ENCODE measurements around the gene ISM2. TPM values are rescaled to one million over a fixed set of nuclear protein-coding genes. Genes with fewer than 3 reads are reported as not detected.
"Not testable (repeated sequence)": the region's sequence is repeated elsewhere in the genome, so short reads cannot be mapped to it uniquely, and the experiment has no call there.

The ISM2 gene
- total RNA-seq, 1 donor from 2014 or later, result 0.21 TPM

DNA sequence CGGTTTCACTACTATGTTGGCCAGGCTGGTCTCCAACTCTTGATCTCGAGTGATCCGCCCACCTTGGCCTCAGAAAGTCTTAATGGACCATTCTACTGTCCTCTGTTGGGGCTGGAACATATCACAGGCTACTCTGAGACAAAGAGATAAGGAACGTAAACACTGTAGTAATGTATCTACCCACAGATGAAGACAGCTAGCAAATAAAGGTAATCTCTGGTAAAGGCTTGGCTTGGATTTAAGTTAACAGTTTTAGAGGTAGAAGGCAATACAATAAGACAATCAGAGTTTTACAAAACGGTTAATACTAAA, 44.6 kb upstream of the ISM2 start:
- DNase-seq (ENCODE audit: low spot score), result no peak
- Mint-ChIP-seq H3K27me3 (ENCODE audit: unreplicated experiment) (peaks cover 2% of the 10 kb centered on the region), H3K4me3 (ENCODE audit: unreplicated experiment) (no peak overlapping the region), H3K9me3 (ENCODE audit: unreplicated experiment) (no peaks in the 10 kb centered on the region), H3K36me3 (ENCODE audit: low read depth, unreplicated experiment) (peaks cover 12% of the 10 kb centered on the region), H3K4me1 (ENCODE audit: unreplicated experiment) (peaks cover 31% of the 10 kb centered on the region), H3K27ac (ENCODE audit: unreplicated experiment) (peak overlapping the region; percentile 89)
- TF ChIP-seq, protein P1, sequence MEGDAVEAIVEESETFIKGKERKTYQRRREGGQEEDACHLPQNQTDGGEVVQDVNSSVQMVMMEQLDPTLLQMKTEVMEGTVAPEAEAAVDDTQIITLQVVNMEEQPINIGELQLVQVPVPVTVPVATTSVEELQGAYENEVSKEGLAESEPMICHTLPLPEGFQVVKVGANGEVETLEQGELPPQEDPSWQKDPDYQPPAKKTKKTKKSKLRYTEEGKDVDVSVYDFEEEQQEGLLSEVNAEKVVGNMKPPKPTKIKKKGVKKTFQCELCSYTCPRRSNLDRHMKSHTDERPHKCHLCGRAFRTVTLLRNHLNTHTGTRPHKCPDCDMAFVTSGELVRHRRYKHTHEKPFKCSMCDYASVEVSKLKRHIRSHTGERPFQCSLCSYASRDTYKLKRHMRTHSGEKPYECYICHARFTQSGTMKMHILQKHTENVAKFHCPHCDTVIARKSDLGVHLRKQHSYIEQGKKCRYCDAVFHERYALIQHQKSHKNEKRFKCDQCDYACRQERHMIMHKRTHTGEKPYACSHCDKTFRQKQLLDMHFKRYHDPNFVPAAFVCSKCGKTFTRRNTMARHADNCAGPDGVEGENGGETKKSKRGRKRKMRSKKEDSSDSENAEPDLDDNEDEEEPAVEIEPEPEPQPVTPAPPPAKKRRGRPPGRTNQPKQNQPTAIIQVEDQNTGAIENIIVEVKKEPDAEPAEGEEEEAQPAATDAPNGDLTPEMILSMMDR (IDR thresholded peaks at IDR 0.05; ENCODE audit: unreplicated experiment), result no peak

DNA sequence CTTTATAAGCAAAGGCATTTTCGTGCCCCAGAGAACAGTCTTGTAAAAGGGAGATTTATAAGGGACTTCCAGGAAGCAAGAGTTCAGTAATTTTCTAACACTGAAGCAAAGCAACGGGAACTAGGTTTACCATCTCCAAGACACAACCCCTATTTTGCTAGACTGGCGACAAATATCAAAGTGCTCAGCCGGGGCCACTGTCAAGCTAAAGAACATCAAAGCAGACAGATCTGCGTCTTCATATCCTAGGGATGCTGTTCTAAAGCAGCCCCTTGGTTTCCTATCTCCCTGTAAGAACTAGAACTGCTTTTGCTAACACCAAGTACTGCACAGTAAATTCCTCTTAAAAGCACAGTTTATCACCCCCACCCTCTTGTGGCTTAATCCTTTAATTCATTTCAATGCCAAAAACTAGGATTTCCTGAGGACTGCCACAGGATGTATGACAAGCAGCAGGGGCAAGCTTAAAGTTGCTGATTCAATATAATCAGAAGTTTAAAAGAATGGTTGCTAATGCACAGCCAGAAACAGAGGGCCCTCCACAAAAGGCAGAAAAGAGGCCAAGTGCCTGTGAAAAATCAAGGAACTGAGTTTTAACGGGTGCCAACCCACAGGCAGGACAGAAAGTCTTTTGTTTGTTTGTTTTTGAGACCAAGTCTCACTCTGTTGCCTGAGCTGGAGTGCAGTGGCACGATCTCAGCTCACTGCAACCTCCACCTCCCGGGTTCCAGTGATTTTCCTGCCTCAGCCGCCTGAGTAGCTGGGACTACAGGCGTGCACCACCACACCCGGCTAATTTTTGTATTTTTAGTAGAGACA, 44.0 kb upstream of the ISM2 start:
- Mint-ChIP-seq H3K9me3 (ENCODE audit: unreplicated experiment) (no peaks in the 10 kb centered on the region), H3K4me3 (ENCODE audit: unreplicated experiment) (no peak overlapping the region), H3K27ac (ENCODE audit: unreplicated experiment) (peak overlapping the region; percentile 89), H3K36me3 (ENCODE audit: low read depth, unreplicated experiment) (peaks cover 12% of the 10 kb centered on the region), H3K27me3 (ENCODE audit: unreplicated experiment) (peaks cover 2% of the 10 kb centered on the region), H3K4me1 (ENCODE audit: unreplicated experiment) (peaks cover 36% of the 10 kb centered on the region)
- TF ChIP-seq, protein P1 (IDR thresholded peaks at IDR 0.05; ENCODE audit: unreplicated experiment), result no peak
- no peak for DNase-seq (ENCODE audit: low spot score)

DNA sequence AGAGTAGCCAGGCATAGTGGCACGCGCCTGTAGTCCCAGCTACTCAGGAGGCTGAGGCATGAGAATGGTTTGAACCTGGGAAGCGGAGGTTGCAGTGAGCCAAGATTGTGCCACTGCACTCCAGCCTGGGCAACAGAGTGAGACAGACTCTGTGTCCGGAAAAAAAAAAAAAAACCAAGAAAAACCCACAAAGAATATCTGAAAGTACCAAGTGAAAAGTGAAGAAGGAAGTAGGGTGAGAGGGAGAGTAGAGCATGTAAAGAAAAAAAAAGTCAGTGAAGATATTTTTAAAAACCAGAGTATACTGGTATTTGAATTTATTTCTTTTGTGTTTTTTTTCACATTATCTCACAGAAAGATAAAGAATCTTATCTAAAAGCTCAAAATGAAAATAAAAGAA, 43.3 kb upstream of the ISM2 start:
- peaks cover 42% of the 10 kb centered on the region for H3K4me1 Mint-ChIP-seq (ENCODE audit: unreplicated experiment)
- H3K27me3 Mint-ChIP-seq (ENCODE audit: unreplicated experiment), result peaks cover 2% of the 10 kb centered on the region
- DNase-seq (ENCODE audit: low spot score), result no peak
- H3K9me3 Mint-ChIP-seq (ENCODE audit: unreplicated experiment), result no peaks in the 10 kb centered on the region
- TF ChIP-seq, protein P1 (IDR thresholded peaks at IDR 0.05; ENCODE audit: unreplicated experiment), result no peak
- no peak overlapping the region for H3K4me3 Mint-ChIP-seq (ENCODE audit: unreplicated experiment)
- H3K27ac Mint-ChIP-seq (ENCODE audit: unreplicated experiment), result peak overlapping the region; percentile 89
- peaks cover 12% of the 10 kb centered on the region for H3K36me3 Mint-ChIP-seq (ENCODE audit: low read depth, unreplicated experiment)

DNA sequence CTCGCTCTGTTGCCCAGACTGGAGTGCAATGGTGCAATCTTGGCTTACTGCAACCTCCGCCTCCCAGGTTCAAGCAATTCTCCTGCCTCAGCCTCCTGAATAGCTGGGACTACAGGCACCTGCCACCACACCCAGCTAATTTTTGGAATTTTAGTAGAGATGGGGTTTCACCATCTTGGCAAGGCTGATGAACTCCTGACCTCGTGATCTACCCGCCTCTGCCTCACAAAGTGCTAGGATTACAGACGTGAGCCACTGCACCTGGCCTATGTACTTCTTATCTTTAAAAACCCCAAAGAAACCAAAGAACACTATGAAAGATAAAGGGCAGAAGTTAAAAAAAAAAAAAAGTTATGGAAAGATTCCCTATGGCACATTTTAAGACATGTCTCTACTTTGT, 38.3 kb upstream of the ISM2 start:
- Mint-ChIP-seq H3K4me1 (ENCODE audit: unreplicated experiment) (peaks cover 18% of the 10 kb centered on the region), H3K27ac (ENCODE audit: unreplicated experiment) (peak overlapping the region; percentile 40), H3K36me3 (ENCODE audit: low read depth, unreplicated experiment) (peaks cover 12% of the 10 kb centered on the region)
- H3K9me3 Mint-ChIP-seq (ENCODE audit: unreplicated experiment); DNase-seq (ENCODE audit: low spot score); H3K4me3 Mint-ChIP-seq (ENCODE audit: unreplicated experiment); H3K27me3 Mint-ChIP-seq (ENCODE audit: unreplicated experiment): not testable (repeated sequence)

DNA sequence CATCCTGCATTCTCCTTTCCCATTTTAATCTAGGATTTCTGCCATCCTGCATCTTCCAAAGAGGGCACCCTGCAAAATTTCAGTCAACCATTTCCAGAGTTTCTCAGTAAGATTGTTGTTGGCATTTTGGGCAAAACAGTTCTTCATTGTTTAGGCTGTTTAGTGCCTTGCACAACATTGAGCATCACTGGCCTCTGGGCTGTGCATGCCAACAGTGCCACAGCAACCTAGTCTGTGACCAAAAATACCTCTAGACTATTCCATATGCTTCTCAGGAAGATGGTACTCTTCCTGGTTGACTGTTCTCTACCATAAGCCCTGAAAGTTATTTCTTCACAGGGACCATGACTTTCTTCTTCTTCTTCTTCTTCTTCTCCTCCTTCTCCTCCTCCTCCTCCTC, 32.5 kb upstream of the ISM2 start:
- Mint-ChIP-seq H3K27me3 (ENCODE audit: unreplicated experiment) (peaks cover 4% of the 10 kb centered on the region), H3K4me3 (ENCODE audit: unreplicated experiment) (no peak overlapping the region), H3K9me3 (ENCODE audit: unreplicated experiment) (no peaks in the 10 kb centered on the region), H3K4me1 (ENCODE audit: unreplicated experiment) (no peaks in the 10 kb centered on the region), H3K36me3 (ENCODE audit: low read depth, unreplicated experiment) (peaks cover 16% of the 10 kb centered on the region), H3K27ac (ENCODE audit: unreplicated experiment) (no peak overlapping the region)
- TF ChIP-seq, protein P1 (IDR thresholded peaks at IDR 0.05; ENCODE audit: unreplicated experiment), result no peak
- DNase-seq (ENCODE audit: low spot score), result no peak

Measured in endothelial cell (in vitro differentiated cells).